K562 (cell line): Measurements from ENCODE around the gene VWA1. TPM values are rescaled to one million over a fixed set of nuclear protein-coding genes. Genes with fewer than 3 reads are reported as not detected.

Experiments used
- ARID1B ChIP-seq: fragments of 450-650 bp; IDR thresholded peaks from 2 replicates; pipeline ENCODE4 v1.6.1; 2016; ENCODE audit warnings: antibody characterized with exemption, mild to moderate bottlenecking, inconsistent platforms
- C11orf30 ChIP-seq: fragments of 450-650 bp; IDR thresholded peaks from 2 replicates; pipeline ENCODE4 v1.6.1; 2016; ENCODE audit warnings: low read depth, mild to moderate bottlenecking
- ETV5 ChIP-seq: sonication (generic); formaldehyde crosslinking; IDR thresholded peaks from 2 replicates; pipeline ENCODE4 v1.4.0; 2020; ENCODE audit warnings: low read depth, mild to moderate bottlenecking, missing genetic modification reagents
- GMEB1 ChIP-seq: fragments of 250-450 bp; sonication (Bioruptor Pico); IDR thresholded peaks from 2 replicates; pipeline ENCODE4 v1.4.0; 2020; ENCODE audit warnings: mild to moderate bottlenecking
- HES1 ChIP-seq: fragments of 450-650 bp; IDR thresholded peaks from 2 replicates; pipeline ENCODE4 v1.6.1; 2016; ENCODE audit warnings: low read depth, mild to moderate bottlenecking, moderate library complexity
- HIVEP1 ChIP-seq: fragments of 250-450 bp; sonication (Bioruptor Pico); IDR thresholded peaks from 2 replicates; pipeline ENCODE4 v1.4.0; 2020; ENCODE audit warnings: mild to moderate bottlenecking
- JUNB ChIP-seq: fragments of 450-650 bp; formaldehyde crosslinking; conservative IDR thresholded peaks from 2 replicates; pipeline ENCODE4 v1.4.0; 2020; ENCODE audit warnings: mild to moderate bottlenecking
- MNT ChIP-seq, 2 experiments: fragments of 450-650 bp; conservative IDR thresholded peaks; 2 replicates each; pipeline ENCODE4 v1.6.1; 2017; ENCODE audit warnings: mild to moderate bottlenecking in 2 of 2, moderate library complexity in 2 of 2
- NCOA2 ChIP-seq, 2 experiments: fragments of 450-650 bp; IDR thresholded peaks; 2 replicates each; pipeline ENCODE4 v1.6.1; 2018; ENCODE audit warnings: mild to moderate bottlenecking in 2 of 2, moderate library complexity in 1 of 2; ENCODE audit not compliant: partially characterized antibody in 2 of 2
- NFYB ChIP-seq: IDR thresholded peaks from 2 replicates; pipeline ENCODE4 v1.6.1; 2011; ENCODE audit warnings: mild to moderate bottlenecking, moderate library complexity; ENCODE audit not compliant: insufficient read length; ENCODE audit errors: extremely low read depth
- PHF20 ChIP-seq: fragments of 450-650 bp; IDR thresholded peaks from 2 replicates; pipeline ENCODE4 v1.6.1; 2018; ENCODE audit not compliant: partially characterized antibody
- RBM17 ChIP-seq: fragments of 200-400 bp; formaldehyde crosslinking; IDR thresholded peaks from 2 replicates; pipeline ENCODE4 v1.6.1; 2017; ENCODE audit warnings: low read depth, mild to moderate bottlenecking, low read length, borderline replicate concordance
- SMAD1 ChIP-seq: fragments of 150-350 bp; IDR thresholded peaks from 2 replicates; pipeline ENCODE4 v1.6.1; 2014; ENCODE audit warnings: low read length, low read depth; ENCODE audit not compliant: partially characterized antibody
- SRF ChIP-seq, 2 experiments: fragments of 250-450, 450-650 bp in 1 of 2; sonication (Bioruptor Pico) in 1 of 2; sonication (generic) in 1 of 2; formaldehyde crosslinking; IDR thresholded peaks; 2 replicates each; pipeline versions ENCODE4 v1.5.0 to v1.5.1; 2020 to 2022; ENCODE audit warnings: mild to moderate bottlenecking in 1 of 2, missing genetic modification reagents in 1 of 2
- SRSF7 ChIP-seq: fragments of 200-400 bp; formaldehyde crosslinking; optimal IDR thresholded peaks from 2 replicates; pipeline ENCODE3; 2017; ENCODE audit warnings: mild to moderate bottlenecking, low read depth, low read length
- ZNF197 ChIP-seq: fragments of 200-800 bp; sonication (Bioruptor generic); IDR thresholded peaks from 2 replicates; pipeline ENCODE4 v1.6.1; 2016; ENCODE audit warnings: low read depth, missing genetic modification characterization, missing compliant biosample characterization
- ZNF263 ChIP-seq: sonication (generic); formaldehyde crosslinking; IDR thresholded peaks from 2 replicates; pipeline ENCODE4 v1.8.0; 2022; ENCODE audit warnings: mild to moderate bottlenecking, missing genetic modification reagents, borderline replicate concordance
- ZNF354B ChIP-seq: fragments of 250-450 bp; sonication (Bioruptor Pico); IDR thresholded peaks from 2 replicates; pipeline ENCODE4 v1.4.0; 2020
- ZNF444 ChIP-seq: fragments of 250-450 bp; sonication (Bioruptor Pico); IDR thresholded peaks from 2 replicates; pipeline ENCODE4 v1.4.0; 2020; ENCODE audit warnings: mild to moderate bottlenecking, moderate library complexity
- ZNF76 ChIP-seq: fragments of 250-450 bp; sonication (Bioruptor Pico); IDR thresholded peaks from 2 replicates; pipeline ENCODE4 v1.4.0; 2020; ENCODE audit warnings: mild to moderate bottlenecking, moderate library complexity, borderline replicate concordance
- polyA plus RNA-seq, 8 experiments: library from polyadenylated mRNA; depleted of rRNA in 4 of 8; stranded (reverse) in 5 of 8; unstranded in 3 of 8; fragments of >200 nt; fragmentation: Nextera tagmentation in 2 of 8; fragmentation: Illumina TruSeq in 1 of 8; extraction: Ambion mirVana in 2 of 8; extraction: Trizol in 1 of 8; gene quantifications; 2 replicates each; pipeline versions ENCODE4 v1.2.1 to v1.2.3, GENCODE V29; 2011 to 2014; ENCODE audit warnings: inconsistent platforms in 1 of 8, missing spikeins in 1 of 8
- total RNA-seq, 7 experiments: library from RNA; depleted of rRNA in 6 of 7; stranded (reverse); fragments of >200 nt in 6 of 7; fragmentation: Illumina TruSeq in 2 of 7; extraction: Trizol in 2 of 7; gene quantifications; 2 replicates each; pipeline versions ENCODE4 v1.2.1 to v1.2.3, GENCODE V29; 2011 to 2021; ENCODE audit warnings: low replicate concordance in 1 of 7
- TF ChIP-seq, protein P1 (sequence below): sonication (generic); formaldehyde crosslinking; IDR thresholded peaks from 2 replicates; pipeline ENCODE4 v1.8.0; 2022; ENCODE audit warnings: mild to moderate bottlenecking, missing genetic modification reagents
- TF ChIP-seq, protein P2 (sequence below): fragments of 450-650 bp; formaldehyde crosslinking; IDR thresholded peaks from 2 replicates; pipeline ENCODE4 v1.4.0; 2022; ENCODE audit warnings: missing genetic modification characterization

The VWA1 gene
- total and polyA plus RNA-seq, 9 of the 15 experiments (the other 6 are each of a cell fraction or from before 2014, with no cell fraction given): 0.01 to 6.4 (median 0.85) TPM

DNA sequence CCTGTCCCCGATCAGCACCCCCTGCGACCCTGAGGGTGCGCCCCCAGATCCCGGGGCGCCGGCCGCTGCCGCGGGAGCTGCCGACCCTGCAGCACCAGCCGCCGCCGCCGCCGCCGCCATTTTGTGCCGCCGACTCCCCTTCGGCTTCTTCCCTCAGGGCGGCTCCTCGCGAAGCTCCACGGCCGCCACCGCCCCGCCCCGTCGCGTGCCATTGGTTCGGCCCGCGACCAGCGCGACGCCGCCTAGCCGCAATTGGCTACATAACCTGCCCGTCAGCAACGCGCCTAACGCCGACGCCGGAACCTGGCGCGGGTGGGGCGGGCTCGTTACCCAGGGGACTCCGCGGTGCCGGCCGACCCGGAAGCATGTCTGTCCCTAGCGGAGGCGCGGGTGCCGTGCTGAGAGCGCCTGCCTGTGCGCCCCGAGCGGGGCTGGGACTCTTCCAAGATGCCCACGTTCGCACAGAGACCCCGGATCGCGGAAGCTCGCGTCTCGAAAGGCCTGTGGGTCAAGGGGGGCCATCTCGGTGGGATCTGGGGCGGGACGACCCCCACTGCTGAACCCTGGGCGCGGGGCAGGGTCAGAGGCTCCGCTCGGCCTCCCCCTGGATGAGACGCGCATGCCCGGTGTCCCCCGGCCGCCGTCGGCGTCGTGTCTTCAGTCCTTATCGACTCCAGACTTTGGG is 36.2 kb upstream of the VWA1 start, which contains the start of gene CCNL2 (continued):
- TF ChIP-seq ETV5 (CRISPR knock-in tag) (peak; percentile 95), ZNF444 (CRISPR knock-in tag) (no peak), ZNF263 (CRISPR knock-in tag) (no peak; the same call in 1 of the 2 replicates), ZNF76 (CRISPR knock-in tag) (0 out of 2 replicates have a peak, but pooled peaks have one; percentile 68), SRF (CRISPR knock-in tag; IDR thresholded peaks at IDR 0.05) (peak in 1 of 2 experiments; percentile 72; a peak in 1 of 4 replicates), JUNB (no peak), RBM17 (no peak), MNT (conservative IDR thresholded peaks at IDR 0.05) (peak; percentile 91 to 97), NFYB (peak; percentile 98), ZNF354B (CRISPR knock-in tag) (no peak), SRSF7 (no peak), ZNF197 (CRISPR knock-in tag) (no peak), PHF20 (peak; percentile 95), ARID1B (no peak; the same call in 1 of the 2 replicates), NCOA2 (IDR thresholded peaks at IDR 0.05; ENCODE audit: partially characterized antibody in 2 of 2) (no peak), SMAD1 (no peak), HES1 (no peak), GMEB1 (peak; percentile 97), C11orf30 (peak; percentile 97), HIVEP1 (CRISPR knock-in tag) (no peak)
- TF ChIP-seq, protein P1, sequence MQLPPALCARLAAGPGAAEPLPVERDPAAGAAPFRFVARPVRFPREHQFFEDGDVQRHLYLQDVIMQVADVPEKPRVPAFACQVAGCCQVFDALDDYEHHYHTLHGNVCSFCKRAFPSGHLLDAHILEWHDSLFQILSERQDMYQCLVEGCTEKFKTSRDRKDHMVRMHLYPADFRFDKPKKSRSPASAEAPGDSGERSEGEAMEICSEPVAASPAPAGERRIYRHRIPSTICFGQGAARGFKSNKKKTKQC (CRISPR knock-in tag): no peak
- TF ChIP-seq, protein P2, sequence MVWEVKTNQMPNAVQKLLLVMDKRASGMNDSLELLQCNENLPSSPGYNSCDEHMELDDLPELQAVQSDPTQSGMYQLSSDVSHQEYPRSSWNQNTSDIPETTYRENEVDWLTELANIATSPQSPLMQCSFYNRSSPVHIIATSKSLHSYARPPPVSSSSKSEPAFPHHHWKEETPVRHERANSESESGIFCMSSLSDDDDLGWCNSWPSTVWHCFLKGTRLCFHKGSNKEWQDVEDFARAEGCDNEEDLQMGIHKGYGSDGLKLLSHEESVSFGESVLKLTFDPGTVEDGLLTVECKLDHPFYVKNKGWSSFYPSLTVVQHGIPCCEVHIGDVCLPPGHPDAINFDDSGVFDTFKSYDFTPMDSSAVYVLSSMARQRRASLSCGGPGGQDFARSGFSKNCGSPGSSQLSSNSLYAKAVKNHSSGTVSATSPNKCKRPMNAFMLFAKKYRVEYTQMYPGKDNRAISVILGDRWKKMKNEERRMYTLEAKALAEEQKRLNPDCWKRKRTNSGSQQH: no peak
